ENCODE measurements around the gene FRK. TPM values are rescaled to one million over a fixed set of nuclear protein-coding genes. Genes with fewer than 3 reads are reported as not detected.
A peak's percentile ranks its signal among the peaks of the same experiment; 100 is the strongest.

The FRK gene
- total RNA-seq, 1 experiment from 2014 or later = not detected

DNA sequence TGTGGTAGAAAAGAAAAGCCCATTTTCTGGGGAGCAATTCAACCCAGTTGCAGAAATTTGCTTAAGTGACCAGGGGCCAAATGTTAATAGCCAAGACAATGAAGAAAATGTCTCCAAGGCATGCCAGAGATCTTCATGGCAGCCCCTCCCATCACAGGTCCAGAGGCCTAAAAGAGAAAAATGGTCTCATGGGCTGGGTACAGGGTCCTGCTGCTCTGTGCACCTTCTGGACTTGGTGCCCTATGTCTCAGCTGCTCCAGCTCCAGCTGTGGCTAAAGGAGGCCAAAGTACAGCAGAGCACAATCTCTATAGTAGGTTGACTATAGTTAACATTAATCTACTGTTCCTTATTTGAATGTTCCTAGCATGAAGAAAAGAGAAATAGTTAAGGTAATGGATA, 44.7 kb downstream of the FRK start:
- no peaks in the 10 kb centered on the region for H3K9me3 ChIP-seq (ENCODE audit: low read length)
- H3K4me3 ChIP-seq (ENCODE audit: low read length) = no peak overlapping the region
- H4K20me1 ChIP-seq (ENCODE audit: insufficient read depth, low read depth, low read length) = no peaks in the 10 kb centered on the region
- no peaks in the 10 kb centered on the region for H3K27me3 ChIP-seq (ENCODE audit: low read length)
- no peak for DNase-seq
- no peaks in the 10 kb centered on the region for H3K9me2 ChIP-seq (replicated peaks; ENCODE audit: insufficient read depth, low read length)
- H3K79me2 ChIP-seq (ENCODE audit: low read length) = no peaks in the 10 kb centered on the region
- H3K4me1 ChIP-seq (ENCODE audit: low read length) = peaks cover 5% of the 10 kb centered on the region; the same call in 1 of the 2 replicates
- no peaks in the 10 kb centered on the region for H3K36me3 ChIP-seq (ENCODE audit: insufficient read depth, low read length)
- no peak overlapping the region for H3K9ac ChIP-seq (ENCODE audit: low read length)
- H2AFZ ChIP-seq (ENCODE audit: low read length) = no peak overlapping the region
- H3K27ac ChIP-seq (ENCODE audit: low read length) = no peak overlapping the region
- no peak overlapping the region for H3K4me2 ChIP-seq (ENCODE audit: low read depth, low read length, poor library complexity, severe bottlenecking)

DNA sequence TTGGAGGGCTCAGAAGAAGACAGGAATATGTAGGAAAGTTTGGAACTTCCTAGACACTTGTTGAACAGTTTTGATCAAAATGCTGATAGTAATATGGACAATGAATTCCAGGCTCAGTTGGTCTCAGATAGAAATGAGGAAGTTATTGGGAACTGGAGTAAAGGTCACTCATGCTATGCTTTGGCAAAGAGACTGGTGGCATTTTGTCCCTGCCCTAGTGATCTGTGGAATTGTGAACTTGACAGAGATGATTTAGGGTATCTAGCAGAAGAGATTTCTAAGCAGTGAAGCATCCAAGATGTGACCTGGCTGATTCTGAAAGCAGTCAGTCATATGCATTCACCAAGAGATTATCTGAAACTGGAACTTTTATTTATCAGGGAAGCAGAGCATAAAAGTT, 45.1 kb downstream of the FRK start:
- no peak overlapping the region for H3K4me3 ChIP-seq (ENCODE audit: low read length)
- H3K27ac ChIP-seq (ENCODE audit: low read length) = no peak overlapping the region
- H3K4me2 ChIP-seq (ENCODE audit: low read depth, low read length, poor library complexity, severe bottlenecking) = no peak overlapping the region
- no peaks in the 10 kb centered on the region for H3K9me3 ChIP-seq (ENCODE audit: low read length)
- peaks cover 5% of the 10 kb centered on the region; the same call in 1 of the 2 replicates for H3K4me1 ChIP-seq (ENCODE audit: low read length)
- no peak overlapping the region for H2AFZ ChIP-seq (ENCODE audit: low read length)
- DNase-seq = no peak
- no peaks in the 10 kb centered on the region for H4K20me1 ChIP-seq (ENCODE audit: insufficient read depth, low read depth, low read length)
- no peaks in the 10 kb centered on the region for H3K27me3 ChIP-seq (ENCODE audit: low read length)
- H3K9ac ChIP-seq (ENCODE audit: low read length) = no peak overlapping the region
- H3K79me2 ChIP-seq (ENCODE audit: low read length) = no peaks in the 10 kb centered on the region
- H3K36me3 ChIP-seq (ENCODE audit: insufficient read depth, low read length) = no peaks in the 10 kb centered on the region
- no peaks in the 10 kb centered on the region for H3K9me2 ChIP-seq (replicated peaks; ENCODE audit: insufficient read depth, low read length)

DNA sequence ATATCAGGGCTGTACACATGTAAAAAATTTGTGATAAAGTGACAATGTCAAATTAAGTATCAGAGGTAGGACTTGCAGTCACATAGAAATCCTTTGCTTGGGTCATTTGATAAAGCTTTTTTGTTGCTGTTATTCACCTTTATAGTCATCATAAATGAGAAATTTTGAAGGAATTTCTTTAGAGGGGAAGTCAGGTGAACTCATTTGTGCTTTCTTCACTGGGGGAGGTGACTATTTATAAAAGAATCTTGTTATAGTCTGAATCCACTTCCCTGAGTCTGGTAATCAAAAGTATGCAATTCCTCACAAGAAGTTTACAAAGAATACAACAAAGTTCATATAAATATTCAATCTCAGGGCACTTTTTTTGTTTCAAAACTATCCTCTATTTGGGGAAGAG, 47.7 kb downstream of the FRK start:
- no peaks in the 10 kb centered on the region for H3K4me1 ChIP-seq (ENCODE audit: low read length)

DNA sequence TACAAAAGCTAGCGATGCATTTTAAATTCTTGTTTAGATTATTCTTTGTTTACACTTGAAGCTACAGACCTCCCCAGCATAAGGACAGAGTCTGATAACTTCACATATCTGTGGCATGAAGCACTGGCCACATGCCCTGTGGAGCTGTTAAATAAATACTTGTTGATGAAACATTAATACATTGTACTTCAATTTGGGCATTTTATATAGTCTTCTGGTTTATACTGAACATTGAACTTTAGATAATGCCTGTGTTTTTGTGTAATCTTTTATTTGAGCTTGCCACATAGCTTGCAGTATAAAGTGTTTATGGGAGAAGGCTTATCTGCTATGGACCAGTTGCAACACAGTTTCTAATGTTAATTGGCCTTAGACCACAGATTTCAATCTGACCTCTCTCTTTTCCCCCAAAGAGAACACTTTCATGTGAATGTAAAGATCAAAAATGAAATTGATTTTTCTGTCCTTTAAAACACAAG, 48.2 kb downstream of the FRK start:
- H3K36me3 ChIP-seq (ENCODE audit: insufficient read depth, low read length) = no peaks in the 10 kb centered on the region
- H3K9ac ChIP-seq (ENCODE audit: low read length) = no peak overlapping the region
- no peak overlapping the region for H2AFZ ChIP-seq (ENCODE audit: low read length)
- H3K4me1 ChIP-seq (ENCODE audit: low read length) = no peaks in the 10 kb centered on the region
- H4K20me1 ChIP-seq (ENCODE audit: insufficient read depth, low read depth, low read length) = no peaks in the 10 kb centered on the region
- no peak overlapping the region for H3K4me2 ChIP-seq (ENCODE audit: low read depth, low read length, poor library complexity, severe bottlenecking)
- DNase-seq = no peak
- H3K9me2 ChIP-seq (replicated peaks; ENCODE audit: insufficient read depth, low read length) = no peaks in the 10 kb centered on the region
- no peaks in the 10 kb centered on the region for H3K9me3 ChIP-seq (ENCODE audit: low read length)
- no peak overlapping the region for H3K4me3 ChIP-seq (ENCODE audit: low read length)
- H3K27me3 ChIP-seq (ENCODE audit: low read length) = no peaks in the 10 kb centered on the region
- no peaks in the 10 kb centered on the region for H3K79me2 ChIP-seq (ENCODE audit: low read length)
- H3K27ac ChIP-seq (ENCODE audit: low read length) = no peak overlapping the region

More for the DNA sequence above, 47.7 kb downstream of the FRK start:
- Histone ChIP-seq H3K79me2 (ENCODE audit: low read length) (no peaks in the 10 kb centered on the region), H3K9me2 (replicated peaks; ENCODE audit: insufficient read depth, low read length) (no peaks in the 10 kb centered on the region), H3K4me3 (ENCODE audit: low read length) (no peak overlapping the region), H3K9ac (ENCODE audit: low read length) (no peak overlapping the region), H4K20me1 (ENCODE audit: insufficient read depth, low read depth, low read length) (no peaks in the 10 kb centered on the region), H3K27me3 (ENCODE audit: low read length) (no peaks in the 10 kb centered on the region), H3K4me2 (ENCODE audit: low read depth, low read length, poor library complexity, severe bottlenecking) (no peak overlapping the region), H3K27ac (ENCODE audit: low read length) (no peak overlapping the region), H3K9me3 (ENCODE audit: low read length) (no peaks in the 10 kb centered on the region), H2AFZ (ENCODE audit: low read length) (no peak overlapping the region), H3K36me3 (ENCODE audit: insufficient read depth, low read length) (no peaks in the 10 kb centered on the region)
- DNase-seq = no peak

DNA sequence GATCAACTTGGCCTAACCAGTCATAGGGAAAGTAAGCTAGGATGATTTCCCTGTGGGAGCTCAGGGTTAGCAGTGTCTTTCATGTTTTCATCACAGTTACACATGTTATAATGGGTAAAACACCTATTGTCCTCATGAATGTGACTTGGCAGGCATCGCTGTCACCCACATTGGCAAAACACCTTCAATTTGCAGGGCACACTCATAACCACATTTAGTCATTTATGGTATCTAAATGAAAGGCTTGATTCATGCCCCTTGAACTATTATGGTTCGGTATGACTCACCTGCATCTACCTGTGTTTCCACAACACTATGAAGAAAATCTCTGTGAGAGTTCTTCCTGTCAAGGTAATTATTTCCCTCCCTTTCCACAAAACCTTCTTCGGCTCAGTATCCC, 49.2 kb downstream of the FRK start:
- no peak overlapping the region for H3K4me3 ChIP-seq (ENCODE audit: low read length)
- no peak overlapping the region for H3K4me2 ChIP-seq (ENCODE audit: low read depth, low read length, poor library complexity, severe bottlenecking)
- no peak for DNase-seq
- no peak overlapping the region for H3K27ac ChIP-seq (ENCODE audit: low read length)
- H3K27me3 ChIP-seq (ENCODE audit: low read length) = no peaks in the 10 kb centered on the region
- H4K20me1 ChIP-seq (ENCODE audit: insufficient read depth, low read depth, low read length) = no peaks in the 10 kb centered on the region
- H3K4me1 ChIP-seq (ENCODE audit: low read length) = no peaks in the 10 kb centered on the region
- H3K79me2 ChIP-seq (ENCODE audit: low read length) = no peaks in the 10 kb centered on the region
- no peaks in the 10 kb centered on the region for H3K9me2 ChIP-seq (replicated peaks; ENCODE audit: insufficient read depth, low read length)
- H3K9me3 ChIP-seq (ENCODE audit: low read length) = no peaks in the 10 kb centered on the region
- H3K9ac ChIP-seq (ENCODE audit: low read length) = no peak overlapping the region
- no peaks in the 10 kb centered on the region for H3K36me3 ChIP-seq (ENCODE audit: insufficient read depth, low read length)
- no peak overlapping the region for H2AFZ ChIP-seq (ENCODE audit: low read length)

DNA sequence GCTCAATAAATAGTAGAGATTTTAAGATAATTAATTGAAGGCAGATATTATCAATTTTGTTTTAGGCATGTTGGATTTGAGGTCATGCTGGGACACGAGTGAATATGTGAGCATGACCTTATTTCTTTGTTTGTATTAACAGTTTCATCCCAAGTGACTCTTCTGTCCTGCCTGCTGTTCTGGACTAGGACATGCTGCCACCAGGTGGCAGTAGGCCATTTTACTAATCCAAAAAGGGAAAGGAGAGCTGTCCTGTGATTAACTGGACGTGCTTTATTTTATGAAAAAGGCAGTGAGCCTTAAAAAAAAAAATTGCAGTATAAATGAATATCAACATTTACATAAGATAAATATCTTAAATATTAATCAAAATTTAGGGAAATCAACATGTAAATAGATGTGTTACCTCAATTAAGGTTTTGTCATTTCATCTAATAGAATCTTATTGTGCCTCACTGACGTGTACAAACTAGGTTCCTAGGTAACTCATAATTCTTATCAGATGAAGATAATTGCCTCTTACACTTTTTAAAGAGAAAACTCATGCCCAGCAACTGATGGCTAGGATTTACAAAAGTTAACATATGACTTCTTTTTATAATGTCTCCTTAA, 49.8 kb downstream of the FRK start:
- Histone ChIP-seq H3K79me2 (ENCODE audit: low read length) (no peaks in the 10 kb centered on the region), H3K9me3 (ENCODE audit: low read length) (no peaks in the 10 kb centered on the region), H2AFZ (ENCODE audit: low read length) (no peak overlapping the region), H3K9me2 (replicated peaks; ENCODE audit: insufficient read depth, low read length) (no peaks in the 10 kb centered on the region), H3K4me1 (ENCODE audit: low read length) (no peaks in the 10 kb centered on the region), H3K4me3 (ENCODE audit: low read length) (no peak overlapping the region), H3K9ac (ENCODE audit: low read length) (no peak overlapping the region), H3K4me2 (ENCODE audit: low read depth, low read length, poor library complexity, severe bottlenecking) (no peak overlapping the region), H3K36me3 (ENCODE audit: insufficient read depth, low read length) (no peaks in the 10 kb centered on the region), H3K27me3 (ENCODE audit: low read length) (no peaks in the 10 kb centered on the region), H4K20me1 (ENCODE audit: insufficient read depth, low read depth, low read length) (no peaks in the 10 kb centered on the region), H3K27ac (ENCODE audit: low read length) (no peak overlapping the region)
- peak; percentile 81 for DNase-seq

DNA sequence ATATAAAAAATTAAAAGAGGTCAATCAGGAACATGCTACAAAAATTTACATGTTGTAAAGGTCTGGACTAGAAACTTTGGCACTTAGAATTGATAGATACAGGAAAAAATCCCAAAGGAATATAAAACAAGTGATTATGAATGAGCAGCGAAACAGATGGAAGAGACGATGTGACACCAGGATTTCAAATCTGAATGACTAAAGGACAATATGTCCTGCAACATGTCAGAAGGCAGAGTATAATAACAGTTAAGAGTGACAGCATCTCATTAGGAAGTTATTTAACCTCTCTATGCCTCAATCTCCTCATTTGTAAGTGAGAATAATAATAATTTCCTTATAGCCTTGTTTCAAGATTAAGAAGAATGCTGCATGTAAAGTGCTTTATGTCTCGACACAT, 50.3 kb downstream of the FRK start:
- Histone ChIP-seq H3K9me2 (replicated peaks; ENCODE audit: insufficient read depth, low read length) (no peaks in the 10 kb centered on the region), H3K4me3 (ENCODE audit: low read length) (no peak overlapping the region), H2AFZ (ENCODE audit: low read length) (no peak overlapping the region), H3K9ac (ENCODE audit: low read length) (no peak overlapping the region), H3K27ac (ENCODE audit: low read length) (no peak overlapping the region), H3K4me2 (ENCODE audit: low read depth, low read length, poor library complexity, severe bottlenecking) (no peak overlapping the region), H3K27me3 (ENCODE audit: low read length) (no peaks in the 10 kb centered on the region), H3K79me2 (ENCODE audit: low read length) (no peaks in the 10 kb centered on the region), H3K4me1 (ENCODE audit: low read length) (no peaks in the 10 kb centered on the region), H4K20me1 (ENCODE audit: insufficient read depth, low read depth, low read length) (no peaks in the 10 kb centered on the region), H3K9me3 (ENCODE audit: low read length) (no peaks in the 10 kb centered on the region), H3K36me3 (ENCODE audit: insufficient read depth, low read length) (no peaks in the 10 kb centered on the region)
- DNase-seq = no peak

DNA sequence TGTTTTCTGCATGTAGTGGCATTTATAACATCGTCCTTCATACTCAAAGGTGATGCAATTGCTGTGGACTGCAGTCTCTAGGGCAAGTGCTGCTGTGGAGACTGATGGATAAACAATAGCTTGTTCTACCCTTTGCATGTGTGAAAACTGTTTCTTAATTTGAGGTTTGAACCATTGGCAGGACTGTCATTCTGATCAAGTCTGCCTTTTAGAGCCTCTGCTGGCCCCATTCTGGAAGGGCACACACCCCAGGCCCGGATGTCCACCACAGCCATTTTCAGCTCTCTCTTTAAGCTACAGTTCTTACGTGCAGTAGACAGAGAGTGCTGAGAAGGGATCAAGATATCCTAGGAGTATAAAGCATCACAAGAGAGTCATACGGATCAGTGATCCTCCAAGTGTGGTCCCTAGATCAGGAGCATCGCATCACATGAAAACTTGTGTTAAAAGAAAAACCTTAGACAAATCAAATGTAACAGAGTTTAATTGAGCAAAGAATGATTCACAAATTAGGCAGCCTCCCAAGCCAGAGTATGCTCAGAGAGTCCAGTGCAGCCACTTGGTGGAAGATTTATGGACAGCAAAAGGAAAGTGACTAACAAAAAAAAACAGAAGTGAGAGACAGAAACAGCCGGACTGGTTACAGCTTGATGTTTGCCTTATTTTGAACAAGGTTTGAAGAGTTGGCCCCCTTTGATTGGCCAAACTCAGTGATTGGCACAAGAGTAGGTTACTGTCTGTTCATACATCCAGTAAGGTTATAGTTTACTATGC, 52.0 kb downstream of the FRK start:
- H3K27ac ChIP-seq (ENCODE audit: low read length) = no peak overlapping the region
- H3K4me1 ChIP-seq (ENCODE audit: low read length) = no peaks in the 10 kb centered on the region
- H3K9me3 ChIP-seq (ENCODE audit: low read length) = no peaks in the 10 kb centered on the region
- no peaks in the 10 kb centered on the region for H4K20me1 ChIP-seq (ENCODE audit: insufficient read depth, low read depth, low read length)
- H2AFZ ChIP-seq (ENCODE audit: low read length) = no peak overlapping the region
- no peak for DNase-seq
- H3K9me2 ChIP-seq (replicated peaks; ENCODE audit: insufficient read depth, low read length) = no peaks in the 10 kb centered on the region
- H3K4me3 ChIP-seq (ENCODE audit: low read length) = no peak overlapping the region
- H3K36me3 ChIP-seq (ENCODE audit: insufficient read depth, low read length) = no peaks in the 10 kb centered on the region
- H3K79me2 ChIP-seq (ENCODE audit: low read length) = no peaks in the 10 kb centered on the region
- no peak overlapping the region for H3K9ac ChIP-seq (ENCODE audit: low read length)
- no peak overlapping the region for H3K4me2 ChIP-seq (ENCODE audit: low read depth, low read length, poor library complexity, severe bottlenecking)
- no peaks in the 10 kb centered on the region for H3K27me3 ChIP-seq (ENCODE audit: low read length)
